ENCODE results near the gene USP5.

- no peak for TF ChIP-seq CTCF (IDR thresholded peaks at IDR 0.05; ENCODE audit: poor library complexity, severe bottlenecking)
- no peak for TF ChIP-seq POLR2AphosphoS5 (IDR thresholded peaks at IDR 0.05)
- no peak for TF ChIP-seq EZH2 (IDR thresholded peaks at IDR 0.05; ENCODE audit: borderline replicate concordance, insufficient read depth, low read length, poor library complexity, severe bottlenecking)
- no peak for TF ChIP-seq RAD21 (conservative IDR thresholded peaks at IDR 0.05)
- TF ChIP-seq REST (IDR thresholded peaks at IDR 0.05; ENCODE audit: borderline replicate concordance), result no peak
- no peak for TF ChIP-seq SMC3 (conservative IDR thresholded peaks at IDR 0.05; ENCODE audit: poor library complexity)
- no peak for TF ChIP-seq TAF1 (IDR thresholded peaks at IDR 0.05; ENCODE audit: low read depth)
- TF ChIP-seq MXI1 (conservative IDR thresholded peaks at IDR 0.05; ENCODE audit: poor library complexity, severe bottlenecking), result no peak
- no peak for TF ChIP-seq EP300 (conservative IDR thresholded peaks at IDR 0.05; ENCODE audit: poor library complexity, severe bottlenecking)
Observed at GRCh38 chr12:6914947-6915788, 63.2 kb downstream of the USP5 start.
